Calu3 (cell line): ENCODE results near the gene APAF1. TPM values are rescaled to one million over a fixed set of nuclear protein-coding genes. Genes with fewer than 3 reads are reported as not detected.

Experiments used
- BruUV-seq: library from RNA; stranded (reverse); fragments of 400-500 nt; replicated peaks from 2 replicates; lab custom pipeline; 2021; lab: Mats Ljungman, UMichigan
- CTCF ChIA-PET: fragments of 300-600 bp; sonication (Branson Sonifier 250); formaldehyde crosslinking; loops from one replicate; lab custom pipeline; 2022; ENCODE audit warnings: antibody characterized with exemption; lab: Charles Lee
- DNase-seq: peaks from one replicate; pipeline ENCODE4 v3.0.0; 2022
- H3K27ac Mint-ChIP-seq: one replicate; pipeline ENCODE4 v1.8.0; 2022; ENCODE audit warnings: mixed read lengths; ENCODE audit not compliant: unreplicated experiment
- H3K27me3 Mint-ChIP-seq: one replicate; pipeline ENCODE4 v1.8.0; 2022; ENCODE audit warnings: mixed read lengths; ENCODE audit not compliant: unreplicated experiment
- H3K36me3 Mint-ChIP-seq: one replicate; pipeline ENCODE4 v1.8.0; 2022; ENCODE audit warnings: mild to moderate bottlenecking, moderate library complexity, mixed read lengths; ENCODE audit not compliant: insufficient read depth, unreplicated experiment
- H3K4me1 Mint-ChIP-seq: one replicate; pipeline ENCODE4 v1.8.0; 2022; ENCODE audit warnings: mild to moderate bottlenecking, low read depth, mixed read lengths; ENCODE audit not compliant: unreplicated experiment
- H3K4me3 Mint-ChIP-seq: one replicate; pipeline ENCODE4 v1.8.0; 2022; ENCODE audit warnings: mild to moderate bottlenecking, low read depth, moderate library complexity, mixed read lengths; ENCODE audit not compliant: unreplicated experiment
- H3K9me3 Mint-ChIP-seq: one replicate; pipeline ENCODE4 v1.8.0; 2022; ENCODE audit warnings: low read depth, mixed read lengths; ENCODE audit not compliant: unreplicated experiment
- intact Hi-C: fragments of 100-400 bp; cut with micrococcal nuclease; formaldehyde crosslinking; loops from one replicate; pipeline ENCODE4 v1.10.0; 2022; ENCODE audit not compliant: unreplicated experiment
- total RNA-seq: library from RNA; stranded (reverse); gene quantifications from 2 replicates; pipeline ENCODE4 v1.2.3, GENCODE V29; 2022
- TF ChIP-seq, protein P1 (sequence below): fragments of 200-600 bp; IDR thresholded peaks from one replicate; pipeline ENCODE4 v1.8.0; 2022; ENCODE audit warnings: antibody characterized with exemption; ENCODE audit not compliant: unreplicated experiment

Gene APAF1
- total RNA-seq, 1 experiment from 2014 or later: 24.7 TPM

DNA sequence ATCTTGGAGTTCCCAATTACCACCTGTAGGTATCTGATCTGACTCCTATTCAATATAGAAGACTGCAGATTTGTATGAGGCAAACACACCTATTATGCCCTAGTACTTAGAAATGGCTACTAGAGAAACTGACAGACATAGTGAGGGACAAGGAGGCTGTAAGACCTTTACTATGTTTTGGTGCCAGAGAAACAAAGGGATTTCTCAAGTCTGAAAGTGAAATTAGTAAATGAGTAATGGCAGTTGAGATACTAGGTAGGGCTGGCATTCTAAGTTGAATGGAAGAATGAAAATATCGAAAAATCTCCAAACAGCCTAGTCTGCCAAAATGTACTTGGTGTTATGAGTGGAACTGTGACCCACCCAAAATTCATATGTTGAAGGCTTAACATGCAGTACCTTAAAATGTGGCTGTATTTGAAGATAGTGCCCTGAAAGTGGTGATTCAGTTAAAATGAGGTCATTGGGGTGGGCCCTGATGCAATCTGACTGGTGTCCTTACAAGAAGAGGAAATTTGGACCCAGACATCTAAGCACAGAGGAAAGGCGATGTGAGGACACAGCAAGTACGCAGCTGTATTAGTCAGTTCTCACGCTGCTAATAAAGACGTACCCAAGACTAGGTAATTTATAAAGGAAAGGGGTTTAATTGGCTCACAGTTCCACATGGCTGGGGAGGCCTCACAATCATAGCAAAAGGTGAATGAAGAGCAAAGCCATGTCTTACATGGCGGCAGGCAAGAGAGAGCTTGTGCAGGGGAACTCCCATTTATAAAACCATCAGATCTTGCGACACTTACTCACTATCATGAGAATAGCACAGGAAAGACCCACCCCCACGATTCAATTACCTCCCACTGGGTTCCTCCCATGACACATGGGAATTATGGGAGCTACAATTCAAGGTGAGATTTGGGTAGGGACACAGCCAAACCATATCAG, 127.0 kb downstream of the APAF1 start:
- H3K36me3 Mint-ChIP-seq: no peaks in the 10 kb centered on the region
- DNase-seq: no peak
- H3K4me3 Mint-ChIP-seq: no peak overlapping the region
- intact Hi-C loops: no loop called here
- no peaks in the 10 kb centered on the region for H3K27me3 Mint-ChIP-seq
- no peaks in the 10 kb centered on the region for H3K4me1 Mint-ChIP-seq
- CTCF ChIA-PET: no interaction called here
- H3K9me3 Mint-ChIP-seq: no peaks in the 10 kb centered on the region
- TF ChIP-seq, protein P1, sequence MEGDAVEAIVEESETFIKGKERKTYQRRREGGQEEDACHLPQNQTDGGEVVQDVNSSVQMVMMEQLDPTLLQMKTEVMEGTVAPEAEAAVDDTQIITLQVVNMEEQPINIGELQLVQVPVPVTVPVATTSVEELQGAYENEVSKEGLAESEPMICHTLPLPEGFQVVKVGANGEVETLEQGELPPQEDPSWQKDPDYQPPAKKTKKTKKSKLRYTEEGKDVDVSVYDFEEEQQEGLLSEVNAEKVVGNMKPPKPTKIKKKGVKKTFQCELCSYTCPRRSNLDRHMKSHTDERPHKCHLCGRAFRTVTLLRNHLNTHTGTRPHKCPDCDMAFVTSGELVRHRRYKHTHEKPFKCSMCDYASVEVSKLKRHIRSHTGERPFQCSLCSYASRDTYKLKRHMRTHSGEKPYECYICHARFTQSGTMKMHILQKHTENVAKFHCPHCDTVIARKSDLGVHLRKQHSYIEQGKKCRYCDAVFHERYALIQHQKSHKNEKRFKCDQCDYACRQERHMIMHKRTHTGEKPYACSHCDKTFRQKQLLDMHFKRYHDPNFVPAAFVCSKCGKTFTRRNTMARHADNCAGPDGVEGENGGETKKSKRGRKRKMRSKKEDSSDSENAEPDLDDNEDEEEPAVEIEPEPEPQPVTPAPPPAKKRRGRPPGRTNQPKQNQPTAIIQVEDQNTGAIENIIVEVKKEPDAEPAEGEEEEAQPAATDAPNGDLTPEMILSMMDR: no peak
- BruUV-seq: no TSS peak
- no peak overlapping the region for H3K27ac Mint-ChIP-seq

DNA sequence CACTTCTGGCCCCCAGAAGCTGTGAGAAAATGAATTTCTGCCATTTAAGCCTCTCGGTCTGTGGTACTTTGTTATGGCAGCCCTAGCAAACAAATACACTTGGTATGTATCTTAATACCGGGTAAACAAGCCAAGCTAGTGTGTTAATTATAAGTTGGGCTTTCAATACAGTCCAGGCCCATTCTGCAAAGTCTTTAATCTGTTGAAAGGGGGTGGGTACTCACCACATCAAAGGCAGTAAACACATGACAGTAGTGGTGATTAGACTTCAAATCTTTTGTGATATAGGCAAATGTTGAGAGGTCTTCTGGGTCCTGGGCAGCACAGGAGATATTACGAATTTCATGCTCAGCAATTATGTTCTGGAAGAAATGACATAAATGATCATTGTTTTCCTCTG, 127.7 kb downstream of the APAF1 start:
- no peak overlapping the region for H3K4me3 Mint-ChIP-seq
- H3K27me3 Mint-ChIP-seq: no peaks in the 10 kb centered on the region
- no peak for DNase-seq
- H3K27ac Mint-ChIP-seq: no peak overlapping the region
- TF ChIP-seq, protein P1: no peak
- CTCF ChIA-PET: no interaction called here
- intact Hi-C loops: no loop called here
- H3K36me3 Mint-ChIP-seq: no peaks in the 10 kb centered on the region
- H3K4me1 Mint-ChIP-seq: no peaks in the 10 kb centered on the region
- H3K9me3 Mint-ChIP-seq: no peaks in the 10 kb centered on the region
- no TSS peak for BruUV-seq

DNA sequence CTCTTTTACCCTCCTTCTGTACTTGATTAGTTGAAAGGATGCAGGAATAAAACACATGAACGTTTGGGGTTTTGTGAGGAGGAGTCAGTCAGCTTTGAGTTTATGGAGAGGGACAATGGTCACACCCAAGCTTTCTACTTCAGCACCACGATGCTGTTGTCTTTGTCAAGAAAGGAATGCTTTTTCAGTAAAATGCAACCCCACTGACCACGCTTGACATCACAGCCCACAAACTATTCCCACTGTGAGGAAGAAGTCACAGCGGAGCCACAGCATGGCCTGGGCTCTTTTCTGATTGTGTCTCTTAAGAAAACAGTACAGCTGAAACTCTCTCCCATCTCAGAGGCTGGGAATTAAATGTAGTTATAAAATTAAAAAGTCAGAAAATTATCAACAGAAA, 135.2 kb downstream of the APAF1 start:
- BruUV-seq: no TSS peak
- TF ChIP-seq, protein P1: no peak
- Mint-ChIP-seq H3K27me3 (peaks cover 65% of the 10 kb centered on the region), H3K36me3 (no peaks in the 10 kb centered on the region), H3K4me1 (no peaks in the 10 kb centered on the region), H3K4me3 (no peak overlapping the region), H3K27ac (no peak overlapping the region), H3K9me3 (no peaks in the 10 kb centered on the region)
- intact Hi-C loops: no loop called here
- DNase-seq: no peak
- CTCF ChIA-PET: no interaction called here

DNA sequence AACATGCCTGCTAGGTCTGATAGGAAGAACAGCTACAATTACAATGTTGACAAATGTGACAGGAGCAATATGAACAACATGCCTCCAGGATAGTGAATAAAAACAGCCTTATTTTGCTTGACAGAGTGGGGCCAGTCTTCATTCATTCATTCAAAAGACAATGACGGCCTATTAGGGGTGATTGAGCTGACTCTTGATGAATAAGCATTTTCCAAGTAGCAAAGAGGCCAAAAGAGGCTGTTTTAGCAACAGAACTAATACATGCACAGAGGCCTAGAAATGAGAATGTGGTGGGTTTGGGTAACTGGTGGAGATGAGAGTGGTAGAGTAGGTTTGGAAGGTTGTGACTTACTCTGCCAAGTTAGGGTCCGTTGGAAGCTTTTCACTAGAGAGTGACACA, 138.3 kb downstream of the APAF1 start:
- Mint-ChIP-seq H3K27me3 (peaks cover 84% of the 10 kb centered on the region), H3K9me3 (no peaks in the 10 kb centered on the region), H3K27ac (no peak overlapping the region), H3K4me3 (no peak overlapping the region), H3K36me3 (no peaks in the 10 kb centered on the region), H3K4me1 (no peaks in the 10 kb centered on the region)
- no peak for DNase-seq
- TF ChIP-seq, protein P1: no peak
- CTCF ChIA-PET: no interaction called here
- no TSS peak for BruUV-seq
- intact Hi-C loops: no loop called here

Other genes starting within 250 kb of the APAF1 start
- gene TMPO, start 129.7 kb upstream of the APAF1 start, total RNA-seq: 234 and 256 TPM in 2 replicates
- 486 and 520 TPM in 2 replicates for gene SLC25A3, start 51.6 kb upstream of the APAF1 start, total RNA-seq
- 21.7 and 24.7 TPM in 2 replicates for gene IKBIP, start 502 bp upstream of the APAF1 start, total RNA-seq